Sigmoid colon (tissue), 7 donors: ENCODE measurements around the gene TMEM19. TPM values are rescaled to one million over a fixed set of nuclear protein-coding genes. Genes with fewer than 3 reads are reported as not detected.

Source experiments
- DNase-seq: peaks from one replicate; pipeline ENCODE4 v3.0.0-alpha.2; 2019
- H3K27ac ChIP-seq, 4 donors: fragments of 200-600 bp; sonication (generic); one replicate each; pipeline ENCODE4 v1.5.1; 2016 to 2019; ENCODE audit warnings: mild to moderate bottlenecking in 1 of 4
- H3K27me3 ChIP-seq, 3 donors: fragments of 200-600 bp; sonication (generic); one replicate each; pipeline ENCODE4 v1.5.1; 2019; ENCODE audit warnings: mild to moderate bottlenecking in 1 of 3
- H3K36me3 ChIP-seq, 4 donors: fragments of 200-600 bp; sonication (generic); one replicate each; pipeline ENCODE4 v1.5.1; 2016 to 2019
- H3K4me1 ChIP-seq, 4 donors: fragments of 200-600 bp; sonication (generic); one replicate each; pipeline ENCODE4 v1.5.1; 2017 to 2019
- H3K4me3 ChIP-seq, 4 donors: fragments of 200-600 bp; sonication (generic); one replicate each; pipeline ENCODE4 v1.5.1; 2017 to 2019; ENCODE audit warnings: mild to moderate bottlenecking in 2 of 4, moderate library complexity in 1 of 4
- H3K9me3 ChIP-seq, 4 donors: fragments of 200-600 bp in 3 of 4; sonication (generic) in 3 of 4; one replicate each; pipeline versions ENCODE4 v1.5.1 to v1.6.1; 2013 to 2019
- EP300 ChIP-seq, 4 donors: sonication (generic); formaldehyde crosslinking; IDR thresholded peaks; one replicate each; pipeline ENCODE4 v1.6.1; 2017; ENCODE audit warnings: antibody characterized with exemption in 4 of 4
- POLR2A ChIP-seq, 2 donors: fragments of 450-650 bp; IDR thresholded peaks; one replicate each; pipeline ENCODE4 v1.6.1; 2016; ENCODE audit warnings: antibody characterized with exemption in 2 of 2, mild to moderate bottlenecking in 2 of 2, moderate library complexity in 2 of 2
- POLR2AphosphoS5 ChIP-seq, 4 donors: sonication (generic); formaldehyde crosslinking; IDR thresholded peaks; one replicate each; pipeline ENCODE4 v1.6.1; 2017; ENCODE audit warnings: antibody characterized with exemption in 4 of 4
- WGBS, 2 donors: extraction: QIAGEN DNeasy Blood & Tissue Kit; methylation state at CpG; one replicate each; pipeline ENCODE4 v1.1.7; 2013; 5-methylcytosine and 5-hydroxymethylcytosine counted together
- intact Hi-C: fragments of 100-400 bp; cut with DNase I; formaldehyde crosslinking; loops from one replicate; pipeline ENCODE4 v1.15.1; 2023
- polyA plus RNA-seq, 3 donors: library from polyadenylated mRNA; stranded (reverse); fragments of 200-250 nt; gene quantifications; one replicate each; pipeline ENCODE4 v1.2.3, GENCODE V29; 2013
- total RNA-seq, 4 donors: library from RNA; depleted of rRNA; stranded (reverse); fragments of >200 nt; gene quantifications; one replicate each; pipeline ENCODE4 v1.1.0, GENCODE V29; 2016
- TF ChIP-seq, protein P1 (sequence below), 4 experiments: fragments of 450-650 bp in 3 of 4; fragments of 200-600 bp in 1 of 4; IDR thresholded peaks; one replicate each; pipeline ENCODE4 v1.5.1; 2016 to 2019; ENCODE audit warnings: antibody characterized with exemption in 4 of 4, mild to moderate bottlenecking in 3 of 4, moderate library complexity in 2 of 4
- donor health status: healthy with polysubstance abuse.
- donor health status: Bipolar disorder and iron deficiency.
- donor health status: healthy.

TMEM19 gene
- total and polyA plus RNA-seq, 7 donors, result 3.6 to 23.5 (median 12.1) TPM

DNA sequence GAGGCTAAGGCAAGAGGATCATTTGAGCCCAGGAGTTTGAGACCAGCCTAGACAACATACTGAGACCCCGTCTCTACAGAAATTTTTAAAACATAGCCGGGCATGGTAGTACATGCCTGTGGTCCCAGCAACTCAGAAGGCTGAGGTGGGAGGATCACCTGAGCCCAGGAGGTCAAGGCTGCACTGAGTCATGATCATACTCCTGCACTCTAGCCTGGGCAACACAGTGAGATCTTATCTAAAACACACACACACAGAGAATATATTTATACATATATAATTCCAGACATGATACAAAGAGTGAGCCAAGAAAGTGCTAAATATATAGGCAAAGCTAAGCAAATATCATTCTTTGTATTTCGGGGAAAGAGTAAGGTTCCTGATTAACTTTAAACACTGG is 31.7 kb upstream of the TMEM19 start:
- intact Hi-C loops, result no loop called here
- peaks cover 0 to 25% (median 11%) of the 10 kb centered on the region in 4 donors for H3K4me1 ChIP-seq

DNA sequence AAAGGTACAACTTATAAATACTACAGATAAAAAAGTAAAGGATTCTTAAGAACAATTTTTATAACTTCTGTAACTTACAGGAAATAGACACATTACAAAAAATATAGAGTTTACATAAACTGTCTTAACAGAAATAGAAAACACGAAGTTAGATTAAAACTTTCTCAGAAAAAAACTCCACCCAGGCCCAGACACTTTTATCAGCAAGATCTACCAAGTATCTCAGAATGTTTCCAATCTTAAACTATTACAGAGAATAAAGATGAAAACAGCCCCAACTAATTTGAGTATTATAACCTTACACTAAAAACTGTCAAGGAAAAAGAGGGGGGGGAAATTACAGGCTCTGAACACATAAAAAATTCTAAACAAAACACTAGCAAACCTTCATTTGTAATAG is 30.4 kb upstream of the TMEM19 start:
- peaks cover 0 to 33% (median 14%) of the 10 kb centered on the region in 4 donors for H3K4me1 ChIP-seq
- no peak for DNase-seq
- 36 to 51% methylated on average over 1 of the region's 1 CpG for WGBS, 2 donors
- H3K4me3 ChIP-seq, result no peak overlapping the region
- H3K9me3 ChIP-seq, result no peaks in the 10 kb centered on the region
- no peak for TF ChIP-seq POLR2AphosphoS5 (IDR thresholded peaks at IDR 0.05)
- TF ChIP-seq EP300 (IDR thresholded peaks at IDR 0.05), result no peak
- TF ChIP-seq, protein P1, sequence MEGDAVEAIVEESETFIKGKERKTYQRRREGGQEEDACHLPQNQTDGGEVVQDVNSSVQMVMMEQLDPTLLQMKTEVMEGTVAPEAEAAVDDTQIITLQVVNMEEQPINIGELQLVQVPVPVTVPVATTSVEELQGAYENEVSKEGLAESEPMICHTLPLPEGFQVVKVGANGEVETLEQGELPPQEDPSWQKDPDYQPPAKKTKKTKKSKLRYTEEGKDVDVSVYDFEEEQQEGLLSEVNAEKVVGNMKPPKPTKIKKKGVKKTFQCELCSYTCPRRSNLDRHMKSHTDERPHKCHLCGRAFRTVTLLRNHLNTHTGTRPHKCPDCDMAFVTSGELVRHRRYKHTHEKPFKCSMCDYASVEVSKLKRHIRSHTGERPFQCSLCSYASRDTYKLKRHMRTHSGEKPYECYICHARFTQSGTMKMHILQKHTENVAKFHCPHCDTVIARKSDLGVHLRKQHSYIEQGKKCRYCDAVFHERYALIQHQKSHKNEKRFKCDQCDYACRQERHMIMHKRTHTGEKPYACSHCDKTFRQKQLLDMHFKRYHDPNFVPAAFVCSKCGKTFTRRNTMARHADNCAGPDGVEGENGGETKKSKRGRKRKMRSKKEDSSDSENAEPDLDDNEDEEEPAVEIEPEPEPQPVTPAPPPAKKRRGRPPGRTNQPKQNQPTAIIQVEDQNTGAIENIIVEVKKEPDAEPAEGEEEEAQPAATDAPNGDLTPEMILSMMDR (IDR thresholded peaks at IDR 0.05), result no peak
- TF ChIP-seq POLR2A (IDR thresholded peaks at IDR 0.05), result no peak
- peaks cover 7 to 67% (median 14%) of the 10 kb centered on the region in 4 donors for H3K36me3 ChIP-seq
- no peak overlapping the region for H3K27ac ChIP-seq
- H3K27me3 ChIP-seq, result no peaks in the 10 kb centered on the region
- intact Hi-C loops, result no loop called here

More for the DNA sequence above, 31.7 kb upstream of the TMEM19 start:
- no peak for DNase-seq
- WGBS, 2 donors, result 78 to 99% methylated on average over 3 of the region's 3 CpGs
- Histone ChIP-seq H3K4me3 (no peak overlapping the region), H3K9me3 (no peaks in the 10 kb centered on the region), H3K27me3 (no peaks in the 10 kb centered on the region), H3K36me3 (peaks cover 7 to 58% (median 10%) of the 10 kb centered on the region in 4 donors), H3K27ac (no peak overlapping the region)
- no peak for TF ChIP-seq POLR2AphosphoS5 (IDR thresholded peaks at IDR 0.05)
- no peak for TF ChIP-seq POLR2A (IDR thresholded peaks at IDR 0.05)
- TF ChIP-seq EP300 (IDR thresholded peaks at IDR 0.05), result no peak
- TF ChIP-seq, protein P1 (IDR thresholded peaks at IDR 0.05), result no peak

DNA sequence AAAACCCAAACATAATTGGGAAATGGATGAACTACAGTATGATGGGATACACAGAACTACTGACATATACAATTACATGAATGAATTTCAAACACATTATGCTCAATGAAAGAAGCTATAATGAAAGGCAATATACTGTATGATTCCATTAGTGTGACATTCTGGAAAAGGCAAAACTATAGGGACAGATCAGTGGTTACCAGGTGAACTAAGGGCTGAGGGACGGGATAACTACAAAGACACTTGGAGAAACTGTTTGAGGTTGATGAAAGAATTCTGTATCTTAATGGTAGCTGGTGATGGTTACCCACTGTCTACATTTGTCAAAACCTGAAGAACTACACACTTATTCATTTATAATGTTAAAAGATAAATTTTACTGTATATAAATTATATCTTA is 30.0 kb upstream of the TMEM19 start:
- Histone ChIP-seq H3K27me3 (no peaks in the 10 kb centered on the region), H3K36me3 (peaks cover 7 to 67% (median 14%) of the 10 kb centered on the region in 4 donors), H3K4me1 (peaks cover 0 to 38% (median 18%) of the 10 kb centered on the region in 4 donors), H3K9me3 (no peaks in the 10 kb centered on the region), H3K27ac (no peak overlapping the region), H3K4me3 (no peak overlapping the region)
- 90 to 91% methylated on average over 1 of the region's 1 CpG for WGBS, 2 donors
- no peak for TF ChIP-seq EP300 (IDR thresholded peaks at IDR 0.05)
- TF ChIP-seq, protein P1 (IDR thresholded peaks at IDR 0.05), result no peak
- TF ChIP-seq POLR2AphosphoS5 (IDR thresholded peaks at IDR 0.05), result no peak
- TF ChIP-seq POLR2A (IDR thresholded peaks at IDR 0.05), result no peak
- intact Hi-C loops, result no loop called here
- no peak for DNase-seq

DNA sequence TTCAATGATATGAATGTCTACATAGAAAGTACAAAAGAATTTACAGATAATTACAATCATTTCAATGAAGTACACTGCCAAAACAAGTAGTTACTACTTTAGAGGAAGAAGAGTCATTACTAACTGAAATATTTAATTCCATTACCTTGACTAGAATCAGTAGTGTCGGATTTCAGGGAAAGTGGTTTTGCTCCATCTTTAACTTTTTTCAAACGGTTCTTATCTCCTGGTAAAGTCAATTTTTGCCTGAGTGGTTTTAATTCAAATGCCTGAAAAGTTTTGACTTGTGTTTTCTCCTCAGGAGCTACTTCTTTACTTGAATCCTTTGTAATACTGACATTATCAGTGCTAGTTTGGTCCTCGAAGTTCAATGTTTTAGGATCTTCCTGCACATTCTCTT is 29.1 kb upstream of the TMEM19 start:
- intact Hi-C loops, result no loop called here
- peaks cover 0 to 42% (median 26%) of the 10 kb centered on the region in 4 donors for H3K4me1 ChIP-seq
- no peaks in the 10 kb centered on the region for H3K27me3 ChIP-seq
- TF ChIP-seq POLR2A (IDR thresholded peaks at IDR 0.05) (no peak), POLR2AphosphoS5 (IDR thresholded peaks at IDR 0.05) (no peak), EP300 (IDR thresholded peaks at IDR 0.05) (no peak)
- TF ChIP-seq, protein P1 (IDR thresholded peaks at IDR 0.05), result no peak
- peaks cover 7 to 67% (median 14%) of the 10 kb centered on the region in 4 donors for H3K36me3 ChIP-seq
- no peak overlapping the region for H3K4me3 ChIP-seq
- no peaks in the 10 kb centered on the region for H3K9me3 ChIP-seq
- 71 to 85% methylated on average over 3 of the region's 3 CpGs for WGBS, 2 donors
- no peak for DNase-seq
- no peak overlapping the region for H3K27ac ChIP-seq
